NCI-H2081 (cell line): ENCODE data around the gene COL5A2.

Experiments
- DNase-seq, 2 experiments: peaks; one replicate each; lab custom pipeline; 2025; lab: John Stamatoyannopoulos, UW

The COL5A2 gene

DNA sequence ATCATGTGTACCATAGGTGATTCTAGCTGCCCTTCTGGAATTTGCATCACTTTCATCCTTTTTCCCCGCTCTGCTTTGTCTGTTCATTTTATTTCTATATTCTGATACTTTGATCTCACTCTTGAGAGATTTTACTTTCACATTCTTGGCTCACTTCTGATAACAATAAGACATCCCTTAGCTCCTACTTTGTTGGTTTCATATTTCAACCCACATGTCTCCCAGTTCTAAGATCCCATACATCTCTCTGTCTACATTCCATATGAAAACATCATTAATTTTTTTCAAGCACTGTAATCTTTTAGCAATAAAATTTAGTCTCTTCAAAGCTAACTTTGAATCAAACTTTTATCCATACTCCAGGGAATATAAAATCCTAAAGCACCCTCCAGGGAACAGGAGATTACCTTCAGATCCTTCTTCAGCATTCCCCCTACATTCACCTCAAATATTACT lies 129.8 kb downstream of the COL5A2 start:
- DNase-seq, result no peak

DNA sequence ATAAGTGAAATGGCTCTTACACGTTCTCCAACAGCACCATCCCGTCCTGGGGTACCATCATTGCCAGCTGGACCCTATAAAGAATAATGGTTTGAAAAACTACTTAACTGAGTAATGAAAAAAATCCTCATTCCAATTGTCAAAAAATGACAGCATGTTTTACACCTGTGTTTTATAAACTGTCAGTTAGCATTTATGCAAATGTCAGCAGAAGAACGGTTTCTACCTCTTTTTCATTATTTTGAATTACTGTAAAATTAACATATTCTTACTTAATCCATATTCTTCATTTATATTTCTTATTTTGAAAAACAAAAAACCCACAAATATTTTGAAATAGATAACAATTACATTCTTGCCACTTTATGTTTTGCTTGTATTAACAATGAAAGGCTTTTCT lies 131.4 kb downstream of the COL5A2 start:
- no peak for DNase-seq

DNA sequence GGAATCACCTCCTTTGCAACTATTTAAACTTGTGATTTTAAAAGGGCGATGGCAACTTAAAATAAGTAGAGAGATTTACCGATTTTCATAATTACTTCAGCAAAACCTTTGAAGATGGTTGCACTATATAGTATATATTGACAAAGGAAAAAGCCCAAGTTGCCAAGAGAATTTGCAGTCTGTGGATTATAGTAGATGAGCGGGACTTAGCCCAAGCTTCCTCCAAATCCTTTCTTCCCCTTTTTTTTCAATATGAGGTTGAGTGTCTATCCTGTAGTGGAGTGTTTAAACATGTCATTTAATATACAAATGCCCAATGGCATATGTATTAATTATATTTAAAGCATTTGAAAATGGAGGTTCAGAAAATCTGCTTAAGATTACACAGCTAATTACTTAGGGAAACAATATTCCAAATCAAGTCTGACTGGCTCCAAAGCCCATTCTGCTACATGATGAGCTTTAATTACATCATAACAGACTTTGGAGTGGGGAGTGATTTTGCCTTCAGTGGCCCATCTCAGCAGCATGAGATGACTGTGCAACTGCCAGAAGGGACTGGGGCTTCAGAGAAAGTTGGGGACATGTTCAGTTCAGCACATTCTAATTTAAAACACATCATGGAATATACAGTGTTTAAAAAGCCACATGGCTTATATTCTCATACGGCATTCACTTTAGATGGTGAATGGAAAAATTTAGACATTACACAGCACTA lies 132.2 kb downstream of the COL5A2 start:
- no peak for DNase-seq

DNA sequence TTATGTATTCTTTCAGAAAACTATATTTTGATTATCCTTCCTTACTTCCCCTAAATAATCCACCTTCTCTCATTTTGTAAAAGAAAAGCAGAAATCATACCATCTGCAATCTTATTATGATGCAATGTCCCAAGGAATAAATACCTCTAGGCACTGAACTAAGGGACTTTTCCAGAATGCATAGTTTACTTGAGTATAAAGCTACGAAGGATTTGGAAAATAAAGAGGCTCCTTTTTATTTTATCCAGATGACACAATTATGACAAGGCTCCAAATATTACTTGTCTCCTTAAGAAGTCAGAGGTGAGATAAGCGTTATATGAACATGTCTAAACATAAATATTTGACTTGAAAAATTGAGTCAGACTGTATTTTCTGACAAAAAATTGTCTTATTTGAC lies 133.2 kb downstream of the COL5A2 start:
- no peak for DNase-seq

DNA sequence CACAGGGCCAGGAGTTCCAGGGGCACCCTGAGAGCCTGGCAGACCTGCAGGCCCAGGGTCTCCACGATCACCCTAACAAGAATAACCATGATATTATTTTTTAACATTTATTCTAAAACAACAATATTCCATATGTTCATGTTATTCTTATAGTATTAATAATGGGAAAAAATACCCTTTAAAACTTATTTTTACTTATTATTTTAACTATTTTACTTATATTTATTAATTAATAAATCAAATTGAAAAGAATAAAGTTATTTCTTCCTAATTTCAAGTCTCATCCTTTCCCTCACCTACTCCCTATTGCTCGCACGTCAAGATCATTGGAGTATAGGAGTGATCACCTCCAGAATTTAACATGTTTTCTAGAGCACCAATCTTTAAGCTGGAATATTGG lies 133.7 kb downstream of the COL5A2 start:
- DNase-seq, result no peak

DNA sequence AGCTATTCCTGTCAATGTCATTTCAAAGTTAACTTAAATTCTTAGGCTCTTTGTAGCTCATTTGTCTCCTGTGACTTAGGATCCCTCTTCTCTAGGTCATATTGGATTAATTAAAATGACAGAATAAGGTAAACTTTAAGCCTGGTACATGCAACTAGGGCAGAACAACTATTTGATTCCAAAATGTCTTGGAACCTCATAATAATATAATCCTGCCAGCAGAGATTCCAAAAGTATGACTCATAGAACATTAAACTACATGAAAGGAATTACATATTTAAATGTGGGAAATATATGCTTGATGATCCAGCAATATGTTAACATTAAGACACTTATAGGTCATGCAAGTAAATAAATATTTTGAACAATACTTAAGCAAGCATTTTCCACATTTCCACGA lies 142.0 kb downstream of the COL5A2 start:
- DNase-seq, result no peak

DNA sequence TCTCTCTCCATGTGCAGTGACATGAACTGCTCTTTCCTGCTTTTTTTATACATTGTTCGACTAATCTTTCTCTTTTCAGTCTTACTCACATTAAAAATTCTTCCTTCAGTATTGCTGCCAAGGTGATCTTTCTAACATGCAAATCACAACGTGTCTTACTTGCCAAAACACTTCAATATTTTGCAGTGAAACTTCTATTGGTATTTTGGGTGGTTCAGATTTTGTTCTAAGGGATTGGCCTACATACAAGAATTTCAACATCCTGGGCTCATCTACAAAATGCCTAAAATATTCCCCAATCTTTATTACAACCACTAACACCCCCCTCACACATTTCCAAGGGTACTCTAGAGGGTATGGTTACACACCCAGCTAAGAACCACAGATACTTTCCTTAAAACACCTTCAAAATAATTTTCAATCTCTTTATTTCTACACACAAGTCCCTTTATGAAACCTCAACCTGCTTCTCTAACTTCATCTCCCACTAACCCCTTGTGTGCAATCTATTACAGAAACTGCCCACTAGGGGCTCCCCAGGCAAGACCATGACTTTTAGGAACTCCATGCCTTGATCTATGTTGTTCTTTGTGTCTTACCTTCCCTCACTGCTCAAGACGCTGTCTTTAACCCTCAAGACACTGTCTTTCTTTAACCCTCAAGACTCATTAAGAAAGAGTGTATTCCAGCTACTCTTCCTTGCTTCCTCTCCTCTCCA lies 154.5 kb downstream of the COL5A2 start:
- DNase-seq, result no peak

DNA sequence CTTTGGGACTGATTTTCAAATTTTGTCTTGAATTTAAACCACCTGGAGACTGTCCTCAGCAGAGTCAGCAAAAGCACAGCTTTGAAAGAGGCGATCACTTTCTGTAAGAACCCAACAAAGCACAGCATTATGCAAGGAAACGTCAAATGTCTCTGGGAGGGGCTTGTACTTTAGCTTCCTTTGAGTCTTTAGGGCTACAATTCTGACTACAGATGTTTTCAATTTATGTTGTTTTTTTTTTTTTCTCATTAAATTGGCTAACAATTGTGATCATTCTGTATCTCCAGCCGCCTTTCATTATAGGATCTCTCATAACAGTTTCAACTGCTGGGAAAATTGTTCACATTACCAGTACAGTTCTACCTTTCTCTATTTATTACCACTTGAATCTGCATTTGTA lies 157.1 kb downstream of the COL5A2 start:
- no peak for DNase-seq

DNA sequence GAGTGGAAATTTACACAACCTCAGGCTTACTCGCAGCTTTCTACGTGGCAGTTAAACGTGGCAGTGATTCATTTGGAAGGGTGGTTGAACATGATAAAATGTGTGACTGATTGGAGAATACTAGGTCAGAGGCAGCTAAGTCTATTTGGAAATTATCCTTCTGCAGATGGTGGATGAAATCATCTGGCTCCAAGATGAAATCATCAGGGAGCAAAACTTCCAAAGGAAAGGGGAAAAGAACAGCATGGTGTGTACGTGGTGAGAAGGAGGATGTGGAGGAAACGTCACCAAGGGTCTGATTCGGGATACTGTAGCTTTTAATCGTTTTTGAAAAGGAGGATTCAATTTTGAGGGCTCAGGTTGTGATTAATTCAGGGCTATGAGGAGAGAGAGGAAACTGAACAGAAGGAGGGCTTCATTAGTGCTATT lies 157.5 kb downstream of the COL5A2 start:
- no peak for DNase-seq

DNA sequence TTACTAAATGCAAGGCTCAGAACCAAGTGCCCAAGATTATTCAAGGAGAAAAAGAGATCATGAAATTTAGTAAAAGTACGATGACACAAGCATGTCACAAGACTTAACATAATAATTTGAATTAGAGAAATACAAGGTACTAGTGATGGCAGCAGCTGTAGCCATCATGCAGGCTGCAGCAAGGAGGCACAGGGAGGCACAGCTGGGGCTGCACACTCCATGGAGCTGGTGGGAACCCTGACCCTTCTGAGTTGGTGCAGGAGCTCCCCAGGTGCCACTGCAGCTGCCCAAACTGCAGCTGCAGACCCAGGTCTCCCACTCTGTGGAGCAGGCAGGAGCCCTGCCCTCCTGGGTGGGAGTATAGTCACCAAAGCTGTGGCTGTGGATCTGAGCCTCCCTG lies 159.4 kb downstream of the COL5A2 start:
- no peak for DNase-seq

DNA sequence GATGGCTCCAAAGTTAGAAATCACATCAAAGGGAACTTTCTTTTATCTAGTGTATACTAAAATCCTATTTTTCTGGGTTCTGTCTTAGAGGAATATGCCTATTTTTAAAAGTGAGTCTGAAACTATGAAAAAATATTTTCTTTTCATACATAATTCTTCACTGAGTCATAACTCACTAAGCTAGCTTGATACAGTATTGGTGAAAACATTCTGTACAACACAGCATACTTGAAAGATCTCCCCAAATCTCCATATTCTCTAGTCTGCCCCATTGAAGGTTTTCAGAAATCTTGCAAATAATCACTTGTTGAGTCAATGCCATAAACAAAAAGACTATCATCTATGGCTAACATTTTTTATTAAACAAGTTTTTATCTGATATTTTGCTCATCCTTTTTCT lies 160.9 kb downstream of the COL5A2 start:
- no peak for DNase-seq

DNA sequence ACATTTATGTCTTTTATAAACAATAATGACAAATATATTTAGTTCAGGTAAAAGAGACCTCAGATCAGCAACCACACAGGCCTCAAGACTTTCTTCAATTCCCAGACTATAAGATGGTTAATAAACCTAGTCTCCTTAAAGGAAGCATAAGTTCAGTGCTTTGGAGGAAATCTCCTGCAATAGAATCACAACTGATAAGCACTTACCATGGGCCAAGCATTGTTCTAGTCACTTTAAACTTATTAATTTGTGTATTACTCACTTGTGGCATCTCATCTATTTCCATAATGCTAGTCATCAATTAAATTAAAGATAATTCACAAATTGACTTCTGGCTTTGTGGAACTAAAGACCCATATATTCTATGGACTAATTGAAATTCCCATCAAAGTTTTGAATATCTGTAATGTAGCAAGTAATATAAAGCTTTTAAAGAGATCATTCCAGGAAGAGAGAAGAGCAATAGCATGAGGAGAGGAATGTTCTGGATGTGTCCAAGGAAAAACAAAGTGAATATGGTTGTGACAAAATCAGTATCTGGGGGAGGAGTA lies 163.2 kb downstream of the COL5A2 start:
- DNase-seq, result no peak

DNA sequence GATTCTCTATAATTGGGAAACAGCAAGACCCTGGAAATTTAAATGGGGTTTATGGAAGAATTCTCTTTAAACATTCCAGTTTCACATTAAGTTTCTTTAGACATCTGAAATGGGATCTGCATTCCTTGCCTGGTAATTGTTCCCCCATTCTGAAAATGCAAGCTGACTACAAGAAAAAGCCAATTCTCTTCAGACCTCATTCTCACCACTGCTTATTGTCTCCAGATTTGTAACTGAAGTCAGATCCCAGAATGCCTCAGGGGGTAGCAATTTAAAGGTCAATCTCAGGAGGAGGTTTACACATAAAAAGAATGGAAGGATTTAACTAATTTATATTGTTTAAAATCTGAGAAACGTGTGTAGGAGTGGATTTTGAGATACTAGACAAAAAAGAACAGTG lies 164.2 kb downstream of the COL5A2 start:
- DNase-seq, result no peak

DNA sequence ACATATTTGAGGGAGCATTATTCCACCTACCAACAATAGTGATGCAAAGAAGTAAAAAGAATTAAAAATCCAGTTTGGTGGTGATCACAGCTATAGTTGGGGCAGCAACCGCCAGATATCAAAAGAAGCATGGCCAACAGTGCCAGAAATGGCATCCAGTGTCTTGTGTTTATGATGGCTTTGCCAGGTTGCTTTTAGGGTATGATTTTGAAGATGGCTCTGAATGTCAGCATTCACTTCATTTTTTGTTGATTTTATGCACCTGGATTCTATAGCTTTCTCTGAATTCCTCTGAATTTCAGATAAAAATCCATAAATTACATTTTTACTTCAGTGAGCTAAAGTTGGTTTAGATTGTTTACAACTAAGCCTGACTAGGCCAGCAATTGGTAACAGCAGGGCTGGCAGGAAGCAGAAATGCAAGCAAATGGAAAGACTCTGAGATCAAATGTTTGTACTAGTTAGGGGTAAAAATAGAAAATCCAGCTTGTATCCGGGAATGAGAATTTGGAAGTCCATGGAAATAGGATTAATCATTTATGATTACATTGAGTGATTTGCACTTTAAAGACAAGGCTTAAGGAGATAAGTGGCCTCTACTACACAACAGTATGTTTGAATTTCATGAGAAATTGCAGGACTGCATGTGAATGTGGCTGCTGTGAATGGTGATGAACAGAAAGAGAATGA lies 165.0 kb downstream of the COL5A2 start:
- DNase-seq, result no peak

DNA sequence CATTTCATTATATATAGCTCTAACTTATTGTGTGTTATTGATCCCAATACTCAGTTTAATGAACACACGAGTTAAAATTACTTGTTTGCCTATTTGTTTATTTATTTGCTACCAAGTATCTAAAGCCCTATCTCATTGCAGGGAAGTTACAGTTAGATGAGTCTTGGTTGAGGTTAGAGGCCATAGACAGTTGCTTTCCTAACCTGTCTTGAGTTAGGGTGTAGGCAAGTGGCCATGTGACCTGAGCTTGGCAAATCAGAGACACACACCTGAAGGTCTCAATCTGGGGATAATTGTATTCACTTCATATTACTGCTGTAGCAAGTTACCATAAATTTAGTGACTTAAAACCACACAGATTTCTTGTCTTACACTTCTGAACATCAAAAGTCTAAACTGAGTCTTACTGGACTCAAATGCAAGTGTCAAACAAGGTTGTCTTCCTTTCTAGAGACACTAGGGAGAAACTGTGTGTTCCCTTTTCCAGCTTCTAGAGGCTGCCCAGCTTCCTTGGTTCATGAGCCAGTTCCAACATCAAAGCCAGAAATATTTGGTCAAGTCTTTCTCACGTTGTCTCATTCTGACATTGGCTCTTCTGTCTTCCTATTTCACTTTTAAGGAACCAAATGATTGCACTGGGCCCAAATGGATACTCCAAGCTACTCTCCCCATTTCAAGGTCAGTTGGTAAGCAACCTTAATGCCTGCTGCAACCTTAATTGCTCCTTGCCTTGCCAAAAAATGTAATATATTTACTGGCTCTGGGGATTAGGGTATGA lies 165.7 kb downstream of the COL5A2 start:
- DNase-seq, result no peak

DNA sequence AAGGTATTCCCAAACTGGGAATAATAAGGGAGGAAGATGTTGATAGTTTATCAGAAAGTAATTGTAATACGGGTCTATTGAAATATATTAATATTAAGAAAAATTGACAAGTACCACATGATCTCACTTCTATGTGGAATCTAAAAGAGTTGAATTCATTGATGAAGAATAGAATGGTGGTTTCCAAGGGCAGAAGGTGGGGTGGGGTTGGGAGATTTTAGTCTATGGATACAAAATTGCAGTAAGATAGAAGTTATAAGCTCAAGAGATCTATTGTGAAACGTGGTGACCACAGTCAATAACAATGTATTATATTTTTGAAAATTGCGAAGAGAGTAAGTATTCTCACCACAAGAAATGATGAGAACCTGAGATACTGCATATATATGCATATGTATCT lies 166.5 kb downstream of the COL5A2 start:
- DNase-seq, result no peak

DNA sequence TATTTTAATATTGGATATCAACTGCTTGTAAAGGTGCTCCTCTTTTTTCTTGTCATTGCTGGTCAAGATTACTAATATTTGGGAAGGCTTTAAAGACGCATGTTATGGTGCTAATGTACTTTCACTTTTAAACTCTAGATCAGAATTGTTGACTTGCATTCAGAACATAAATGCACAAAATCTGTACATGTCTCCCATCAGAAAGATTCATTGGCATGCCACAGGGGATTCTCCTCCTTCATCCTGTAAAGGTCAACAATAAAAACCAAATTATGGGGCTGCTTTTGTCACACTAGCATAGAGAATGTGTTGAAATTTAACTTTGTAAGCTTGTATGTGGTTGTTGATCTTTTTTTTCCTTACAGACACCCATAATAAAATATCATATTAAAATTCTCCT lies 167.2 kb downstream of the COL5A2 start:
- DNase-seq, result no peak

DNA sequence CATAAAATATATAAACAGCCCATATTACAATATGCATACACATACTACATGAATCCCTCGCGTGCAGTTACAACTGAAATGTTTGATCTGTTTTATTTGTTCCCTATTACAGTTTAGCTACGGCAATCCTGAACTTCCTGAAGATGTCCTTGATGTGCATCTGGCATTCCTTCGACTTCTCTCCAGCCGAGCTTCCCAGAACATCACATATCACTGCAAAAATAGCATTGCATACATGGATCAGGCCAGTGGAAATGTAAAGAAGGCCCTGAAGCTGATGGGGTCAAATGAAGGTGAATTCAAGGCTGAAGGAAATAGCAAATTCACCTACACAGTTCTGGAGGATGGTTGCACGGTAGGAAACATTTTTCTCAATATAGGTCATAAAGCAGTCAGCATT lies 169.0 kb downstream of the COL5A2 start:
- DNase-seq, result no peak

DNA sequence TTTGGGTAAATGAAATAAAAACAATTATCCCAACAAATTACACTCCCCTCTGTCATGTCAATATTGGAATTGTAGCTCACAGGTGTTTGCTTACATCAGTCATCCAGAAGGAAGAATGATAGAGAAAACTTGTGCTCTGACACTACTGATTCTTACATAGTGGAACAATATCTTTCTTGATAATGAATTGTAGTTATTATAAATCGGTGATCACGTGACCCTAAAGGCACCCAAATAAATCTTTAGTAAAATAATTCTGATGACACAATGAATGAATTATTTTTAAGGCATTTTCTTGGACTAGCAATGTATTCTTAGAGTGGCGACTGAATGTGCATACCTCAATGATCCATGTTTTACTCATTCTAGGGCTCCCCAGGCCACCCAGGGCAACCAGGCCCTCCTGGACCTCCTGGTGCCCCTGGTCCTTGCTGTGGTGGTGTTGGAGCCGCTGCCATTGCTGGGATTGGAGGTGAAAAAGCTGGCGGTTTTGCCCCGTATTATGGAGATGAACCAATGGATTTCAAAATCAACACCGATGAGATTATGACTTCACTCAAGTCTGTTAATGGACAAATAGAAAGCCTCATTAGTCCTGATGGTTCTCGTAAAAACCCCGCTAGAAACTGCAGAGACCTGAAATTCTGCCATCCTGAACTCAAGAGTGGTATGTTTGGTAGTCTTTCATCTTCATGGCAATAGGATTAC lies 170.9 kb downstream of the COL5A2 start:
- peak in 1 of 2 experiments; percentile 12 for DNase-seq

DNA sequence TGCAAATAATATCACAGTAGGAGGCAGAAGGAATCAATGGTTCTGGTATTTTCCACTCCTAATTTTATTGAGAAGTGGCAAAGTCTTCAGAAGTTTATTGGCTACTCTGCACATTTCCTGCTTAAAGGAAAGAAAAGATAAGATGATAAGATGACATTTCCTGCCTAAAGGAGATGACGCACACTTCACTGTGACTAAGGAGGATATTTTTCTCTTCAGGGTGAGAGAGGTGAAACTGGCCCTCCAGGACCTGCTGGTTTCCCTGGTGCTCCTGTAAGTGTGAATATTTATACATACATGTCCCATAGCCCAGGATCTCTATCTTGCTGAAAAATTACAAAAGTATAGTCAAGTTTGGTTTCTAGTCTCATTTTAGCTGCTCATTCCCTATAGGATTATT lies 177.5 kb downstream of the COL5A2 start:
- DNase-seq, result no peak

DNA sequence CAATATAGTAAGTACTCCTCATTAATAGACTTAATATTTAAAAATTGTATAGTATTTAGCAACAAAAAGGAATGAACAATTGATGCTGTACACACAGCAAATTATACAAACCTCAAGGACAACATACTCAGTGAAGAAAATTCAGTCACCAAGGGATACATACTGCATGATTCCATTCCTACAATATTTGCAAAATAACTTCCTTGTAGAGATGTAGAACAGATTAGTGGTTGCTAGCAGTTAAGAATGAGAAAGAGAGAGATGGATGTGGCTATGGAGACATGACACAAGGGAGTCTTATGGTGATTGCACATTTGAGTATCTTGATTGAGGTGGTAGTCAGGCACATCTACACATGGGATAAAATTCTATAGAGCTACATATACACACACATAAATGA lies 179.3 kb downstream of the COL5A2 start:
- no peak for DNase-seq
